Erythroblast (primary cell): ENCODE results near the gene U2AF2.

Source experiments
- GATA1 ChIP-seq: IDR thresholded peaks from 2 replicates; pipeline ENCODE4 v1.6.1; 2011; ENCODE audit warnings: low read depth, mild to moderate bottlenecking, control low read depth, low read length, moderate library complexity
- POLR2A ChIP-seq: IDR thresholded peaks from 2 replicates; pipeline ENCODE4 v1.6.1; 2011; ENCODE audit warnings: mild to moderate bottlenecking, low read length

- TF ChIP-seq POLR2A (peak; percentile 70), GATA1 (no peak)
Measured at GRCh38 chr19:55643003-55643886, 11.6 kb upstream of the U2AF2 start, which contains the start of gene ZNF581.
